Measurements from ENCODE around the gene TBL1XR1. TPM values are rescaled to one million over a fixed set of nuclear protein-coding genes. Genes with fewer than 3 reads are reported as not detected.

The TBL1XR1 gene
- total RNA-seq, 1 experiment from 2014 or later: 180 TPM

DNA sequence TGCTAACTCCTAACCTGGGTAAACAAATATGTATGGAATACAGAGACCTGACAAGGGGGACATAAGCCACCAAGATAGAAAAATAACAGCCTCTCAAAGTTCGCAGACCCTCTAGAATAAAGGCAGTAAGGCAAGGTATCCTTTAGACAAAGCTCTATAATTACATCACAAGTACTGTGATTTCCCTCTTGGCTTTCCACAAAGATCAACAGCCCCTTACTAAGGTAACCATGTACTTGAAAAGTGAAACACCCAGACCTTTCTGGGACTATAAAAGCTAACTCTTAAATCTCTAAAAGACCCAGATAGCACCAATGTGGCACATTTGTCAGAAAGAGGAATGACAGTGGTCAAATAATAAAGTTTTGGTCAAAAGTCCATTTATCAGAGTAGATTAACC, 51.9 kb downstream of the TBL1XR1 start:
- CTCF ChIA-PET: no interaction called here
- H3K27ac ChIP-seq (ENCODE audit: low read depth, low read length): no peak overlapping the region
- RAD21 ChIA-PET (ENCODE audit: low non-redundant PET in 1 of 2, low total read pairs in 2 of 2, uncharacterized antibody in 2 of 2, unreplicated experiment in 2 of 2): no interaction called here
- H3K4me1 ChIP-seq (ENCODE audit: control insufficient read depth in 1 of 2, insufficient read depth in 2 of 2, low read length in 2 of 2): peaks cover 2 to 6% of the 10 kb centered on the region in 2 experiments
- H4K20me1 ChIP-seq (ENCODE audit: insufficient read depth): peaks cover 30% of the 10 kb centered on the region
- TF ChIP-seq RAD21 (IDR thresholded peaks at IDR 0.05; ENCODE audit: low read depth) (no peak), YY1 (IDR thresholded peaks at IDR 0.05; ENCODE audit: extremely low read depth, insufficient replicate concordance, low read depth, low read length) (no peak), POLR2A (IDR thresholded peaks at IDR 0.05; ENCODE audit: borderline replicate concordance, extremely low read depth, insufficient read depth, insufficient read length) (no peak), JUND (IDR thresholded peaks at IDR 0.05) (no peak), ZFX (IDR thresholded peaks at IDR 0.05) (no peak), CBX3 (IDR thresholded peaks at IDR 0.05; ENCODE audit: low read depth) (no peak), ZNF274 (IDR thresholded peaks at IDR 0.05; ENCODE audit: low read depth, low read length) (no peak), TCF7L2 (IDR thresholded peaks at IDR 0.05; ENCODE audit: borderline replicate concordance, extremely low read depth, insufficient read depth, insufficient read length) (no peak), ELF1 (IDR thresholded peaks at IDR 0.05; ENCODE audit: borderline replicate concordance, low read depth) (no peak)
- TF ChIP-seq, protein P1, sequence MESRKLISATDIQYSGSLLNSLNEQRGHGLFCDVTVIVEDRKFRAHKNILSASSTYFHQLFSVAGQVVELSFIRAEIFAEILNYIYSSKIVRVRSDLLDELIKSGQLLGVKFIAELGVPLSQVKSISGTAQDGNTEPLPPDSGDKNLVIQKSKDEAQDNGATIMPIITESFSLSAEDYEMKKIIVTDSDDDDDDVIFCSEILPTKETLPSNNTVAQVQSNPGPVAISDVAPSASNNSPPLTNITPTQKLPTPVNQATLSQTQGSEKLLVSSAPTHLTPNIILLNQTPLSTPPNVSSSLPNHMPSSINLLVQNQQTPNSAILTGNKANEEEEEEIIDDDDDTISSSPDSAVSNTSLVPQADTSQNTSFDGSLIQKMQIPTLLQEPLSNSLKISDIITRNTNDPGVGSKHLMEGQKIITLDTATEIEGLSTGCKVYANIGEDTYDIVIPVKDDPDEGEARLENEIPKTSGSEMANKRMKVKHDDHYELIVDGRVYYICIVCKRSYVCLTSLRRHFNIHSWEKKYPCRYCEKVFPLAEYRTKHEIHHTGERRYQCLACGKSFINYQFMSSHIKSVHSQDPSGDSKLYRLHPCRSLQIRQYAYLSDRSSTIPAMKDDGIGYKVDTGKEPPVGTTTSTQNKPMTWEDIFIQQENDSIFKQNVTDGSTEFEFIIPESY (IDR thresholded peaks at IDR 0.05; ENCODE audit: extremely low read depth, insufficient replicate concordance, low read length): no peak
- TF ChIP-seq, protein P2, sequence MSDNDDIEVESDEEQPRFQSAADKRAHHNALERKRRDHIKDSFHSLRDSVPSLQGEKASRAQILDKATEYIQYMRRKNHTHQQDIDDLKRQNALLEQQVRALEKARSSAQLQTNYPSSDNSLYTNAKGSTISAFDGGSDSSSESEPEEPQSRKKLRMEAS (IDR thresholded peaks at IDR 0.05): no peak
- ATAC-seq (no peak), DNase-seq (ENCODE audit: low read depth, low spot score) (no peak)
- H3K79me2 ChIP-seq (ENCODE audit: insufficient read depth, low read length): peaks cover 100% of the 10 kb centered on the region
- H3K4me2 ChIP-seq (ENCODE audit: low read length): no peak overlapping the region
- no peaks in the 10 kb centered on the region for H3K36me3 ChIP-seq (ENCODE audit: control insufficient read depth in 1 of 2, insufficient read depth in 2 of 2, low read length in 2 of 2)
- H3K9me3 ChIP-seq (ENCODE audit: control insufficient read depth in 1 of 2, insufficient read depth in 1 of 2, low read depth in 1 of 2, low read length in 2 of 2): no peaks in the 10 kb centered on the region
- no TSS peak for BruUV-seq (replicated peaks)
- POLR2A ChIA-PET: no interaction called here
- intact Hi-C loops (cut with micrococcal nuclease): no loop called here
- H3K4me3 ChIP-seq (replicated peaks in 1 of 2; ENCODE audit: low read depth in 1 of 2, low read length in 2 of 2): no peak overlapping the region
- no peaks in the 10 kb centered on the region; the same call in 1 of the 2 replicates for H3K9me2 ChIP-seq (ENCODE audit: insufficient read depth)
- H3K9ac ChIP-seq (ENCODE audit: low read length): no peak overlapping the region
- no peak overlapping the region for H2AFZ ChIP-seq (ENCODE audit: low read depth, low read length, poor library complexity, severe bottlenecking)
- no peaks in the 10 kb centered on the region for H3K27me3 ChIP-seq (ENCODE audit: insufficient read depth, low read length)

Data from HCT116 (cell line).